ENCODE results near the gene RGL1. TPM values are rescaled to one million over a fixed set of nuclear protein-coding genes. Genes with fewer than 3 reads are reported as not detected.

Gene RGL1
- total RNA-seq, 1 donor = 24.6 TPM

DNA sequence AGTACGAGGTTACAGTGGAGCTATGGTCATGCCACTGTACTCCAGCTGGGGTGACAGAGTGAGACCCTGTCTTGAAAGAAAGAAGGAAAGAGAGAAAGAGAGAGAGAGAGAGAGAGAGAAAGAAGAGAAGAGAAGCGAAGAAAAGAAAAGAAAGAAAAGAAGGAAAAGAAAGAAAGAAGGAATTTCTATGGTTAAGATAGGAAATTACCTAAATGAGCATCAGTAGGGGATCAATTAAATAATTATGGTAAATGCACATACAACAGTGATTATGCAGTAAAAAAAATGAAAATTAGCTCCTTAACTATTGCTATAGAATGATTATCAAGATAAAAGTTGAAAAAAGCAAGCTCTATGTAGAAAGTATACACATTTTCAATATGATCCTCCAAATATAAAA is 172.8 kb downstream of the RGL1 start:
- Histone ChIP-seq H3K4me3 (ENCODE audit: insufficient read depth, low read length) (no peak overlapping the region), H3K27ac (ENCODE audit: low read depth, low read length) (no peak overlapping the region), H3K27me3 (ENCODE audit: insufficient read depth, low read length) (no peaks in the 10 kb centered on the region), H3K9me3 (ENCODE audit: low read depth, low read length) (no peaks in the 10 kb centered on the region), H3K36me3 (ENCODE audit: insufficient read depth, low read length) (no peaks in the 10 kb centered on the region), H3K4me2 (ENCODE audit: insufficient read depth, low read length) (no peak overlapping the region), H3K4me1 (ENCODE audit: insufficient read depth, low read length) (no peaks in the 10 kb centered on the region), H4K20me1 (ENCODE audit: insufficient read depth, low read length) (no peaks in the 10 kb centered on the region), H2AFZ (ENCODE audit: low read length) (no peak overlapping the region), H3K79me2 (ENCODE audit: insufficient read depth, low read length) (no peaks in the 10 kb centered on the region)
- no peak for TF ChIP-seq CTCF (IDR thresholded peaks at IDR 0.05; ENCODE audit: extremely low read depth, low read depth, low read length)
- no peak for DNase-seq (ENCODE audit: insufficient read length, low spot score, missing footprints)

Other genes starting within 250 kb of the RGL1 start
- gene NCF2, start 214.7 kb upstream of the RGL1 start, total RNA-seq = 0.88 and 2.2 TPM in 2 replicates
- 156 and 157 TPM in 2 replicates for gene ARPC5, start 169.3 kb upstream of the RGL1 start, total RNA-seq
- under 0.01 TPM in 1 of 2 replicates, not detected in the other for gene APOBEC4, start 151.8 kb upstream of the RGL1 start, total RNA-seq
- 1.1 and 1.2 TPM in 2 replicates for gene COLGALT2, start 232.6 kb downstream of the RGL1 start, total RNA-seq
- 51.8 and 57.2 TPM in 2 replicates for gene TSEN15, start 246.6 kb downstream of the RGL1 start, total RNA-seq